HG02840 (cell line): ENCODE measurements around the gene CYB561A3.

Source experiments
- ATAC-seq: cut with Tn5 transposase; IDR thresholded peaks from one replicate; pipeline ENCODE4 v1.9.1; 2021; ENCODE audit warnings: mild to moderate bottlenecking, moderate library complexity, moderate number of reproducible peaks; ENCODE audit not compliant: unreplicated experiment, low FRiP score

CYB561A3 gene

DNA sequence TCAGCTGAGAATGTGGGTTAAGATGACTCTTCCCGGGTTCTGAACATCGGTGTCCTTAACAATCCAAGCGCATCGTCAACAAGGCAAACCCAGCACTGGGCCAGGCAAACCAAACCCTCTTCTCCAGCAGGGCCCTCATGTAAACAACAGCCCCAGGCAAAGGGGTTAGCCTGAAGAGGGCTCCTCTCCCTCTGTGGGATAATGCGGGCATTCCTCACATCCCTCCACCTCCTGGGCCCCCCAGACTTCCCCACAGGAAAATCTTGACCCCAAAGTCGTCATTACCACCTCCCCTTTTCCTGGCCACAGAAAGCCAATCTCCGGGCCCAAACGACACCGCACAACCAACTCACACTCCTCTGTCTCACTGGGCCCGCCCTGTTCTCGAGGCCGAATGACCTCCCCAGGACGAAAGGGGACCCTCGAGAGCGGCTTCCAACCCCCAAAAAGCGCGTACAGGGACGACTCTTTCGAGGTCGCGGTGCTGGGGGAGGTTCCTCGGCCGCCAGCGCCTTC lies 29.3 kb downstream of the CYB561A3 start:
- no peak for ATAC-seq

DNA sequence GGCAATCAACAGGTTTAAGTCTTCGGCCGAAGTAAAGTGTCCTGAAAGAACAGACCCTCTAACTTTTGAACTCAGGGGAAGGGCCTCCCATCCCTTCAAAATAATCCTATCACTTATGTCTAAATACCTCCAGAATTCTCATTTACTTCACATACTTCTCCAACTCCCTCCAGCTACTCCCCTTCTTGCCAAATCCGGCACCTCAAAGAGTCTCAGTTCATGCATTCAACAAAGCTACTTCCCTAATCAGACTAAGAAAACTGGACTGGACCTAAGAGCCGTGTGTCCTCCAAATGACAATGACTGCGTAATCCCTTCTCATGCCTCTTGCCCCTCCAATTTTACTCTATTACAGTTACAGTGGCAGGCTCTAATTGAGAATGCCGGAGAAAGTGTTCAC lies 30.0 kb downstream of the CYB561A3 start:
- no peak for ATAC-seq

DNA sequence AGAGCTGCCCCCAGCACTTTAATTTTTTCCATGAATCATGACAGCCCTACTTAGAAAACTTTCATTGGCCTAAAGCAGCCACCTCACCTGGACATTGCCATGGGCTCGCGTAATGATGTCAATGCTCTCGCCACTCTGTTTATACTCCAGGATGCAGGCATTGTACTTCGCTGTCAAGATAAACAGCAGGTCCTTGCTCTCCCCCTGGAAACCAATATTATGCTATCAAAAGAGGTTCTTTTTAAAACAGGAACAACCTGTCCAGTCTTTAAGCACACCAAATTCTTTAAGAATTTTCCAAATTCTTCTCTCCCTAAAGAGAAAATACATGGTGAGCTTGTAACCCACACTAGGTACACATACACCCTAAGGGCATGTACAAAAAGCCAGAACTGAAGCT lies 31.8 kb downstream of the CYB561A3 start:
- ATAC-seq = no peak

DNA sequence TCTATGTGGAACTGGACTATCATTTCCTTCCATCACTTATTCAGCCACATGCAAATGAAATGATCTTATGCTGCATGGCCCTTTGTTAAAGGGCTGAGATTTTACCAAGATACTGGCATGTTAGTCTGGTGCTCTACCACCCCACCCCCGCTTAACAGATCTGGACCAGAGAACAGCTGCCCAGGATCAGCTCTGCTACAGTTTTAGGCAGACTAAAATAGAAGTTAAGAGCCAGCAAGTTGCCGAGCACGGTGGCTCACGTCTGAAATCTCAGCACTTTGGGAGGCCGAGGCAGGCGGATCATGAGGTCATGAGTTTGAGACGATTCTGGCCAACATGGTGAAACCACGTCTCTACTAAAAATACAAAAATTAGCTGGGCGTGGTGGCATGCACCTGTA lies 33.3 kb downstream of the CYB561A3 start:
- no peak for ATAC-seq

DNA sequence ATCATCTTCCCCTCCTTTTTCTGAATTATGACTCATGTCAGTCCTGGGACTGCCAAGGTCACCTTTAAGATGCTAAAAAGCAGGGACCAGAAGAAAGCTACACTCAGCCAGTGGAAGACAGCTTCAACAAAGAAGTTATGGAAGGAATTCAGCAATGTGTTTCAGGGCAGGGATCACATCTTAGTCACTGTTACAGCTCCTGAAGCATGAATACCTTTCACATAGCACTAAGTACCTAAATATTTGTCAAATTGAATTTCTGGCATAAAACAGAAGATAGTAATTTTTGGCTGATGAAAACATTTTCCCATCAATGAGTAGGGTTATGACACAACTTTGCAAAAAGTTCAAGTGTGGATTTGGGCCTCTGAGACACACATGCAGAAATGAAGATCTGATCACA lies 34.0 kb downstream of the CYB561A3 start:
- ATAC-seq = no peak

DNA sequence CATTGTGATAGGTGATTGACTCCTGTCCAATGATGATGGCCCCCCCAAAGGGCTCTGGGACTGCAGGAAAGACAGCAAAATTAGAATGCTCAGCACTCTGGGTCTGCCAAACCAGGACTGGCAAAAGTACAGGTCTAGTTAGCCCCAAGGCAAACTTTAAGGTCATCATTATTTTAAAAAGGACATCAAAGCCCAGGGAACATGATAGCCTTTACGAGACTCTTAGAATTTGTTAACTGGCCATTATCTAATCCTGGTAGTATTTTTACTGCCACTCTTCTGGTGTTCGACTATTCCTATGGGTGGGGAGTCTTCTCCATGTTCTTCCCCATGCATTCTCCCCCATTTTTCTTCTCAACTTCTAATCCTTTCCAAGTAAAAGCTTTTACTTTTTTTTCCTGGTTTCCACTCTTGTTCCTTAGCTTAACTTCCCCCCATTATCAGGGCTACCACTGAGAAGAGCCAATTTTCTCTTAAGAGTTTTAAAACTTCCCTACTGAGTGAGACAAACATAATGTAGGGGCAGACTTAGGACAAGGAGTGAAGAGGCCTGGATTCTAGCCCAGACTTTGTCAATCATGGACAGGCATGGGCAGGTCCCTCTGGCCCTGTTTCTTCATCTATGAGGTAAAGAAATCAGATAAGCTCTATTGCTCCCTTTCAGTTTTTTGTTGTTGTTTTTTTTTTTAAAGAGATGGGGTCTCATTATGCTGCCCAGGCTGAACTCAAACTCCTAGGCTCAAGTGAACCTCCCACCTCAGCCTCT lies 35.9 kb downstream of the CYB561A3 start:
- no peak for ATAC-seq

DNA sequence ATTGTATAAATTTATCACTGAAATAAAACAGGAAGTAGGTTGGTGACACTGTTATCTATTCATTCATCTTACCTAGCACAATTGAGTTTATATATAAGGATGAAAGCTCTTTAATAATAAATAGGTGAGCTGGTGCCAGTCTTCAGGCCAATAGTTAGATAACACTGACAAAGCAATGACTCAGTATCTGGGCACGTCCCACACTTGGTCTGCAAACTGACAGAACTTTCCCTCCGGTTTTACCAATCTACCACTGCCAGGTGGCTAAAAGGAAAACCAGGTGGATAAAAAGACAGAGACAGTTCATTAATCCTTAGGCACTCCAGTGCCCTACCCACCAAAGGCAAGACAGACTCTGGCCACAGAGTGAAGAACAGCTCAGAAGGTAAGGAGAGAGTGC lies 46.4 kb downstream of the CYB561A3 start:
- ATAC-seq = no peak

DNA sequence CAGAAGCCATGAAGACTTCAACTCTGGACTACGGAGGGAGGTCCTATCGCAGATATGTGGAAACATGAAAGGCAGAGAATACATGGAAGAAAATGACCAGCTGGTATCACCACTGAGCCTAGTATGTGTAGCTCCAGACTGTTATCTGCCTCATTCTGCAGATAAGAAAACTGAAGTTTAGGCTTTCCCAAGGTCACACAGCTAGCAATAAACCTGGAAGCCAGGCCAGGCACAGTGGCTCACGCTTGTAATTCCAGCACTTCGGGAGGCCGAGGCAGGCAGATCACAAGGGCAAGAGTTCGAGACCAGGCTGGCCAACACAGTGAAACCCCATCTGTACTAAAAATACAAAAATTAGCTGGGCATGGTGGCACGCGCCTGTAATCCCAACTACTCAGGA lies 50.9 kb downstream of the CYB561A3 start:
- no peak for ATAC-seq

DNA sequence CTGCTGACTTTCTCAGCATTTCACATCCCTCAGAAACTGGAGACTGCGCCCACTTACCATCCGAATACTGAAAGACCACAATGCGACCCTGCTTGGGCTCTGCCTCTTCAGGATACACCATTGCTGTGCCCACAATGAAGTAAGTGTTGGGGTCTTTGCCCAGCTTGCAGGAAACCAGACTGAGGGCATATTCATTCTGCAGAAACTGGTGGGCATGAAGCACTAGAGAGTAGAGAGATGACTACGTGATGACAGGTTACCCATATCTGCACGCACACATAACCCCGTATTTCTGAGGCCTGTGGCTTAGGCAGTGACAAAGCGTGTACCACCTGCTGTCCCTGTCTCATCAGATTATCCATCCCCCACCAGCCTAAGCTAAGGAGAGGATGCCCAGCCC lies 51.9 kb downstream of the CYB561A3 start:
- no peak for ATAC-seq

DNA sequence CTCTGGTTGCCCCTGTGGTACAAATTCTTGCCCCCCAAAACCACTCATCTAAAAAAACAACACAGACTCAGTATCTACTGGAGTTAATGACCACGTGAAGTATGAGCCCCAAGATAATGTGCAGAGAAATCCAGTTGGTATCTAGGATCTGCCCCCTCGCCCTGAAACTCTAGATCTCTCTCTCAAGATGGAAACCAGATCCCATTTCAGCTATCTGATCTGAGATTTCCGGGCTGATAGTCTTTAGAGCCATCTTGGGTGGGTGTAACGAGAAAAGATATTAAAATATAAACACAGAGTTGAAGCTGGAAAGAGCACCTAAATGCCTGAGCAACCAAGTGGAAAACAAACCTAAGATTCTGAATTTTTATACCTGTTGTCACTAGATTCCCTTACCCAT lies 52.5 kb downstream of the CYB561A3 start:
- no peak for ATAC-seq

DNA sequence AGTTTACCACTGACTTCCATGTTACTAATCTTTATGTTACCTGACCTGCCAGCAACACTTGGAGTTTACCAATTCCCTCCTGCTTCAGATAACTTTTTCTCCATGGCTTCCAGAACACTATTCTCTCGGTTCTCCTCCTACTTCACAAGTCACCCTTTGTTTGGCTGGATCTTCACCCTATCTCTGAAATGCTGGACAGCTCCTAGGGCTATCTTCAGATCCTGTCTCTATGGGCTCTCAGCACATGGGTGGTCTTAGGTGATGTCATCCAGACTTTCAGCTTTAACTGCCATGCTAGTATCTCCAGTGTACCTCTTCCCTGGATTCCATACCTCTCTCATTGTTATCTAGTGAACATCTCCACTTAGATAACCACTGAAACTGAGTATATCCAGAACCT lies 54.3 kb downstream of the CYB561A3 start:
- ATAC-seq = no peak

DNA sequence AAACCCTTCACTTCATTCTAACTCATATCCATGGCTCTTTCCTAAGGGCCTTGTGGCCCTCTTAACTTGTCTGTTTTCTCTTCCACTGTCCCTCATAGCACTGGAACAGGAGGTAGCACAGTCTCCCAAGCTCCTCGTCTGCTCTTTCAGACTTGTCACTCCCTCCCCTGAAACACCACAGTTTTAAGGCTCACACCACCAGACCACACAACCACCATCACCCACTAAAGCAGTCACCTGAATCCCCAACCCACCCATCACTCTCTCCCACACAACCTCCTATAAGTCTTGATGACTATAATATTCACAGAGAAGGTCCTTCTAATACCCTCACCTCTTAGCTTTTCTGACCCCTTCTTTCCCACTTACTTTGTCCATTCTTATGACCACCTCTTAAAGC lies 55.5 kb downstream of the CYB561A3 start:
- ATAC-seq = no peak

DNA sequence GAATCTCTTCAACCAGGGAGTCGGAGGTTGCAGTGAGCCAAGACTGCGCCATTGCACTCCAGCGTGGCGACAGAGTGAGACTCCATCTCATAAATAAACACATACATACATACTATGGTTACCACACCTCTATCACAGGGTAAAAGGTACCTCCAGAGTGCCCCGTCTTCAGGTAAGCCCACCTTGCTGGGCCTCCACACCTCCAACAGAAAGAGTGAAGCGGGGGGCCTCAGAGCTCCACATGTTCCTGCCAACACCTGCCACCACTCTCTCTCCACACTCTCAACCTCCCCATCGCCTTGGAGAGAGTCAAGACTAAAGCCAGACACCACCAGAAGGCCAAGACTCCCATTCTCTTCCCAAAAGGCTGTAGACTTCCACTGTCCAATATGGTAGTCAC lies 56.3 kb downstream of the CYB561A3 start:
- no peak for ATAC-seq

DNA sequence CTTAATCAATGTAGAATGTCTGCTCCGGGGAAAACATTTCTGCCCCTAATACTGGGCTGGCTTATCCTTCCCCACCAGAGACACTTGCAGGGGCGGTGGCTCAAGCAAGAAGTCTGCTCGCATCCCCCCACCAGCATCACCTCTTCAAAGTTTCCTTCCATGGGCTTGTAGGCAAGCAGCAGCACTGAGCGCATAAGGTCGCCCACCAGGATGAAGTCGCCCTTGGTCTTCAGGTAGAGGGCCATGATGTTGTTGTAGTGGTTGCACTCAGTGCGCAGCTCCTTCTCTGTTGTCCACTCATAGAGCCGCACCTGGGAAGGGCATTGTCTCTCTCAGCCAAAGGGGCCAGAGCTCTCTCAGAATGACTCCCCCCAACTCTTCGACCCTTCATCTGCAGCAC lies 58.0 kb downstream of the CYB561A3 start:
- no peak for ATAC-seq

DNA sequence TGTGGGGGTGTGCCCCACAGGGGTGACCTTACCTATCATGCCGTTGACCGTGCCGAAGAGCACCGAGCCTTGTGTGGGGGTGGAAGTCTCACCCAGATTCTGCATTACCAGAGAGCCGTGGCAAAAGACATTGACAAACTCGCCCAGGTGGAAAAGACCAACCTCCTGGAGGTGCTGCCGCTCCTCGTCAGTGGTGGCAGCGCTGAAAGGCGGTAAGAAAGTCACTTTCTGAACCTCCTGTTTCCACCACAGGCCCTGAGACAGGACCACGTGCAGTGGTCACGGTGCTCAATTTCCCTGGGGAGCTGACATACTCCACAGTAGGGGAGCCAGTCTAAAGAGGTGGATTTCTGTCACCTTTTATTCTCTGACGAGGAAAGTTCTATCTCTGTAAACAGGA lies 59.1 kb downstream of the CYB561A3 start:
- ATAC-seq = no peak
